ENCODE data around the gene NUAK2.
"Not testable (repeated sequence)": the region's sequence is repeated elsewhere in the genome, so short reads cannot be mapped to it uniquely, and the experiment has no call there.

NUAK2 gene

DNA sequence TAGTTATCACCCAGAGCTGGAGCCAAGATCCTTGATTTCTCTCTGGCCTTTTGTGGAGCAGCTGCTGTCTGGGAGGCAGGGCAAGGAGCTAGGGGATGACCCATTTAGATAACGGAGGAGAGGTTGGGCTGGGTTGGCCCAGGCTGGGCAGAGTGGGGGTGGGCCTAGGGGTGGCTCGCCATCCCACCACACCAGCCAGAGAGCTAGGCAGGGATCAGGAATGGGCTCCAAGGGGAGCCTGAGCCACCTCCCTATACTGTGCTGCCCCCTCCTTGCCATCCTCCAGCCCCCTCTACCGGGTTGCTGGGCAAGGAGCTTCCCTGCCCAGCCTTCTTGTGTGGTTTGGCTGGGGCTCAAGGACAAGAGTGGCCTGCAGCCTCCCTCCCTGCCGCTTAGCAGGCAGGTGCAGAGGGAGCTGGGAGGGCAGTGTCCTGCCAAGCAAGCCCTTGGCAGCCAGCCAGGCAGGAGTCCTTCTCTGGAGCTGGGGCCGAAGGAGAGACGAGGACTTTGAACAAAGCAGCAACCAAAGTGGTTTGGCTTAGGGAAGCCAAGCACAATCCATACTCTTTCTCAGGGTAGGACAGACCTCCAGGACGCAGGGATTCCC lies 4.1 kb downstream of the NUAK2 start:
- no peak for DNase-seq

DNA sequence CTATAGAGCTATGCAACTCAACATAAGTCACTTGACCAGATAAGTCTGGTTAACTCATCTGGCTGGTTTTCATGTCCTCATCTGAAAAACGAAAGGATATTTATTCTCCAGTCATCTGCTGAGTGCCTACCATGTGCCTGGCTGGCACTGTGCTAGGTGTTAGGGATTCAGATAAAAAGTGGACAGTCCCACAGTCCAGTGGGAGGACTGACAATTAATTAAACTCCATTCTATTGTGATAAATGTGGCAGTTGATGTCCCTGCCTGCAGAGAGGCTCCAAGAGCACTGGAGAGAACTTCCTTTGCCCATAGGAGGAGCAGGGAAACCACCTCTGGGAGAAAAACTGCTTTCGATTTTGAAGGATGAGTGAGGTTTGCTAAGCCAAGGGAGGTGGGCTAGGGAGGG lies 5.4 kb downstream of the NUAK2 start:
- no peak for DNase-seq

DNA sequence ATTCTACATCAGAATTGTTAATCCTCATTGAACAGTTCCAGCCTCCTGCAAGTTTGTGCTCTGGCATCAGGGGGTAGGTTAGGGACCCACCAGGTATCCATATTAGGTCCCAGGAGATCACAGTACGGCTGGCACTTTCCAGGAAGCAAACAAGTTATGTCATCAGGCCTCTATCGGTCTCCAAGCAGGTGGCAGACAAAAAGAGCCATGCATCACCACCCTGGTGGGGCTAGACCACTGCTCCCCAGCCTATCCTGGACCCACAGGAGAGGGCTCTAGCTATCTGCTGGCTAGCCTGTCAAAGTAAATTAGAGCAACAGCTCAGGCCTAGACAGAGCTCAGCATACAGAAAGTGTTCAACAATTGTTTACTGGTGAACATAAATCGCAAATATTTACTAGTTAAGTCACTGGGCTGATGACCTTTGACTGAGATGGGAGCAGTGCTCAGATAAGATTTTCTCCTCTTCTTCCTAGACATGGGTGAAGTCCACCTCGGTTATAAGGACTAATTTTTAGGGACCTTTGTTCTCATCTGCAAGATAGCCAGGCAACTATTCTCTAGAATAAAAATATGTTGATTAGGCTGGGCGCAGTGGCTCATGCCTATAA lies 6.4 kb downstream of the NUAK2 start:
- no peak for DNase-seq

DNA sequence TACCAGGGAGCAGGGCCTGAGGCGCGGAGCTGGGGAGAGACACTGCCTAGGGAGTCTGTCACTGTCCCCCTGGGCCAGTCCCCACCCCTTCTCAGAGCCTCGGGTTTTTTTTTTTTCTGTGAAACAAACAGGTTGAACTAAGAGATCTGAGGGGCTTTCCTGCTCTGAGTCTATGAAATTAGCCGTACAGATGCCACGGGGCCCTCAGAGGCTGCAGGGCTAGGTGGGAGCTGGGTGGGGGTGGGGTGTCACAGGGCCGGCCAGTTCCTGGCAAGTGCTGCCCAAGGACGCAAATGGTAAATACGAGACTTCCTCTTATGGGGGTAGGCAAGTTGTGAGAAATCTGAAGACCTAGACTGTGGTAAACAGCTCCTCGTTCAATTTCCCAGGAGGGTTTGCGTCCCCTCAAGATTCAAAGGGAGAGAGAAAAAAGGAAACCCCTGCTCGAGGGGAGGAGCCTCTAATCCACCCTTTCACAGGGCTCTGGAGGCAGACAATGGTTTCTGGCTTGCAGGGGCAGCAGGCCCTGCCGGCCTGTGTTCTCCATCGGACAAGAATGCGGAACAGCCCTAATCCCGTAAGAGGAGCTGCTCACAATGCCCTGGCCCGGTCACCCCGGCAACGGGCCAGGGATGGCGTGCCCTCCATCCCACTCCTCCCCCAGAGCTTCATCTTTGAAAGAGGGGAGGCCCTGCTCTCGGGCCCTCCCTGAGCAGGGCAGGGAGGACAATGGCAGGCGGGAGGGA lies 7.8 kb downstream of the NUAK2 start:
- no peak for DNase-seq

DNA sequence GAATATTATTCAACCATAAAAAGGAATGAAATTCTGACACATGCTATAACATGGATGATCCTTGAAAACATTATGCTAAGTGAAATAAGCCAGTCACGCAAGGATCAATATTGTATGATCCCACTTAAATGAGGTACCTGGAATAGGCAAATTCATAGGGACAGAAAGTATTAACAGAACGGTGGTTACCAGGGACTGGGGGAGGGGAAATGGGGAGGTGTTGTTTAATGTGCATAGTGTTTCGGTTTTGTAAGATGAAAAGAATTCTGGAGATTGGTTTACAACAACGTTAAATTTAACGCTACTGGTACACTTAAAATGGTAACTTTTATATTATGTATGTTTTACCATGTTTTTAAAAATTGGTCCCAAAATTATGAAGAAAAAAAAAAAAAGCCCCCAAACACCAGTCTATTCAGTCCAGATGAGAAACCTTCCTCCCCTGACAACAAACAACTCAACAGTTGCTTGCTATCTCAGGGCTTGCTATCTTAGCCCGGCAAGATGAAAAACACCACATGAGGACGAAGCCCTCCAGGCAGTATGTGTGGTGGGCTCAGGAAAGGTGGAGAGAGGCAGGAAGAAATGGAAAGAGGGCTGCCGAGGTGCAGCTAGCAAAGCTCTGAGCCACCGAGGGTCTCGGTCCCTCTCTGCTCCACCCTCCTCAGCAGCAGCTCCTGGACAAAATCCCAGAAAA lies 8.5 kb downstream of the NUAK2 start:
- DNase-seq, result no peak

DNA sequence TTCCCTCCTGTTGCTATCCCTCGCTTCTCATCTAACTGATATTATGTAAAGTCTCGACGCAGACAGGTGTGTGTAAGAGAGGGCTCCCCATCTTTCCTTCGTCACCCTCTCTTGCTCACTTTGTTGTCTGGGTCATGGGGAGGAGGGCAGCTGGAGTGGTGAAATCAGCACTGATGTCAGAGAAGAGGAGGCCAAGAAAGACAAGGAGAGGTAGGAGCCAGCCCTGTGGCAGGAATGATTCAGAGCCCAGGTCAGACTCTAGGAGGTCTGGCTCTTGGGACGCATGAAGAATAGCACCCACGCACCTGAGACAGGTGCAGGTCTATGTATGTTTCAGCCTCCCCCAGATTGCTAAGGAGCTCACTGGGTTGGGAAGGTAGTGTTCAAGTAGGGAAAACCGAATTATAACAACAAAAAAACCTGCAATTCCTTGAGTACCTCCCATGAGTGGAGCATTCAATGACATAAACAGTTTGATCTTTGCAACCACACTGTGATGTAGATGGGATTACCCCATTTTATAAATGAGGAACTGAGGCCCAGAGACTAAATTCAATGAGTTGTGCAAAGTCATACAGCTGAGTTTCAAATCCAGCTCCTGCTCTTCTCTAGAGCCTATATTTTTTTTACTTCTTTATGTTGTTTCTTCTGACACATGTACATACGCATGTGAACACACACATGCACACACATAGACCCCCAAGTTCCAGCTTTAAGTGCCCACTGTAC lies 10.4 kb downstream of the NUAK2 start:
- no peak for DNase-seq

DNA sequence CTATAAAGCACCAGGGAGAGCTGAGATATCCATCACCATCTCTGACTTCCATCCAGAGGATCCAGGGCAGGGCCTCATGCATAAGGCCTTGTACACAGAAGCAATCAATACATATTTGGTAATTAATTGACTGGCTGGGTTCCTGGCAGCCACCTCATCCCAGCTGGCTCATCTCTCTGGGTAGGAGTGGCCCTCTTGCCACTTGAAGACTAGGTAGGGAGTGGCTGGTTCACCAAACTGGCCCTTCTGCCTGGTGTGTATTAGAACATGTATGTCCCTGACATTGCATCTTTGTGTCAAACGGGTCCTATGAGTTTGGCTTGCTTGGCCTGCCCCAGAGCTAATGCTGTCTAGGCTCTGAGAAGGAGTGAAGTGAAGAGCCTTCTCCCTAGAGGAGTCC lies 11.8 kb downstream of the NUAK2 start:
- DNase-seq, result no peak

DNA sequence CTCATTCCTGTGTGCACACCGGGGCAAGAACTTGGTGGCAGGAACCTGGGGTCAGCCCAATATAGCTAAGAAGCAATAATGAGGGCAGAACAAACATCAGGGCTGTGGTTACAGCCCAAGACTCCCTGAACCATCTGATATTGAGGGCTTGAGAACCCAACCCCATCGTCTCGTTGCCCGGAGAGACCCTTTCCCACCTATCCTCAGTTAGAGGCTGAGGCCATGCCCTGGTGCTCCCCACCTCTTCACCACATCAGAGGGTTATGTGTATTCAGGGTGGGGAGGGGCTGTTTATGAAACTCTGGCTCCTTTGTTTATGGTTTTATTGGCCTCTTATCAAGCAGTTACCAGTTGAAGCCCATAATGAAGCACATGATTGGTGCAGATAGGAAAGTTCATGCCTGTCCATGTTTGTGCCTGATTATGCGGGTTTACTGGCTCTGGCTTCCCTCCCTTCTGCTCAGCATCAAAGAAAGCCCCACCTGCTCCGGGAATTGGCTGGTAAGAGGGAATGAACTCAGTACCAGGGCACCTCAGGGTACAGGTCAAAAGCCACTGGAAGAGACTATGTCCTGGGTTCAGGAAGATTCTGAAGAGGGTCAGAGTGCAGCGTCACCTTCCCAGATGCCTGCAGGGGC lies 14.5 kb downstream of the NUAK2 start:
- DNase-seq, result no peak

DNA sequence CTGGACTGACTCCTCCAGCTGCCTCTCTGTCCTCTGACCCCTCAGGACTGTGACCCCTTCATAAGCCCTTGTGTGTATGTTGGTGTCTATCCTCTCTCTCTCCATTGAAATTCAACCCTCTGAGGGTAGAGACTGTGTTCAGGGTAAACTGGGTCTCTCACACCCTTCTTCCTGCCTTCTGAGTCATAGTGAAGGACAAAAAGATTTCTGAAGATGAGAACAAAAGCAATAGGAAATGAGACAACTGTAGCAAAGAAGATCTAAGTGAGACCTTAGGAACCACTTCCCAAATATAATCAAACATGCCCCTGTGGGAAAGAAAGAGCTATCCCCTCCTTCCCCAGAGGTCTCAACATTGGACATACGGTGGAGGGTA lies 16.9 kb downstream of the NUAK2 start:
- no peak for DNase-seq

DNA sequence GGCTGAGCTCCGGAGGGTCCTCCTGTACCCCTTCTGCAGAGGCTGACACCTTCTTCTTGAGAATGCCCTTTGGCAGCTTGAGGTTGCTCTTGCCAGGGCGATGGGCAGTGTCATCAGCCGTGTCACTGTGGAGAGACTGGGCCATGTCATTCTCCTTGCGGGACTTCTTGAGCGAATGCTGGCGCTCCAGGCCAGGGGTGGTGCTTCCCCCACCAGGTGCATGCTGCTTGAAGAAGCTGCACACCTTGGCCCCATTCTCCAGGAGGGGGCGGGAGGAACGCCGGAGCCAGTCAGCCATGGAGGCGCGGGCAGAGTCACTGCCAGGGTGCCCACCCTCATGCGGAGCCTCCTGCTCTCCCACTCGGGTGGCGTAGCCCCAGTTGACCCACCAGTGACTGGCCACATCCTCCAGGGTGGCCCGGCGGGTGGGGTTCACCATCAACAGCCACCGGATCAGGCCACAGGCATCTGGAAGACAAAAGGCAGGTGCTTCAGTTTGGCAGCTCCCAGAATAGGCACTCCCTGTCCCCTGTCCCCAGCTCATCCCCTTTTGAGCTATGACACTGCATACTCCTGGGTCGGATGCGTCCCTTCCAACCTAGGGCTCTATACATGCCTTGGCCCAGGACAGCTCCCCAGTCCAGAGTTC lies 17.4 kb downstream of the NUAK2 start:
- no peak for DNase-seq

DNA sequence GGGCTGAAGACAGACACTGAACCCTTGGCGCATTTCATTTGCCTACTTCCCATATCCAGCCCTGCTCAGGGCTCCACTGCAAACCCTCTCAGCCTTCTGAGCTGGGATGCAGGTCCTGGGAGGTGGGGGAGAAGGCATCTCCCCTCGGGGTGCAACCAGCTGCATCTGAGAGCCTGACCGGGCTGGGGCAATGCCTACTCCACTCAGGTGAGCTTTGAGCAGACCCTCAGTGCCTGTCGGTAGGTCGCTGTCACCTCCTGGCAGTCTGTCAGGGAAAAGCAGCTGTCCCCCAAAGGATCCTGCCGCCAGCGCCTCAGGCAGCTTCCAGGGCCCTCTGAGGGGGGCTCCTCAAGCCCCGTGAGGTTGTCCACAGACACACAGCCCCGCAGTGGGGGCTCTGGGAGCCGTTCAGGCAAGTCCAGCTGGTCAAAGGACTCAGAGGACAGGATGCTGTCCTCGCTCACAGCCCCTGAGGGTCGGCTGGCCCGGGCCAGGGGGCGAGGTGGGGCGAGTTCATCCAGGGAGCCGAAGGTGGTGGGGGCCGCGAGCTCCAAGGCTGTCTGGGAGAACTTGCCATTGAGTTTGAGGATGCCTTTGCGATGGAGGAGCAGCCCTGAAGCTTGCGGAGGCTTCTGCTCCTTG lies 18.2 kb downstream of the NUAK2 start:
- DNase-seq, result no peak

DNA sequence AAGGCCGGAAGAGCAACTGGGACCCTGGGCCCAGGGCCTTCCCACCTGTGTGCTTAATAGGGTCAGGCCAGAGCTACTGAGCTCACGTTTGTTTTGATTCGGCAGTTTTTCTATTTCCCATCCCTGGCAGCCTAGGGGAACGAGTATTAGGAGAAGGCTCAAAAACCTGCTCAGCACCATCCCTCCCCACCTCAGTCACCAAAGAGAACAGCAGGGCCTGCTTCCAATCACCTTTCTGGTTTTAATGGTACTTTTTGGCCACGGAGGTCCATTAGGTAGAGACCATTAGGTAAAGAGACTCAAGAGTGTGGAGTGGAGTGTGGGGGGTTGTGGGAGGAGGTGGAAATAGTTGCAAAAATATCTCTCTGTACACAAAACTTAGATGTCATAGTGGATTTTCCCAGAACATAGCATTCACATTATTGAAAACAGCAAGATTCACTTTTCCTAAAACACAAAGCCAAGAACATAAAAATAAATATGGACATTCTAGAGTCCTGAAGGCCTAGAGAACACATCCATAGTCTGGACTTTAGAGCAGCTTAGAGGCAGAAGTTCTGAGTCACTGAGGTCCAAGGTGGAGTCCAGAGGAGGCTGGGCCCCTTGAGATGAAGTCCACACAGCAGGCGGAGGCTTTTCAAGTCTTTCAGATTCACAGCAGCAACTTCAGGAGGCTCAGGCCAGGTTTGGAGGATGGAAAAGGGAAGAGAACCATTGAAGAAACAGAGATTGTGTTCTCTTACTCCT lies 19.5 kb downstream of the NUAK2 start:
- no peak for DNase-seq

DNA sequence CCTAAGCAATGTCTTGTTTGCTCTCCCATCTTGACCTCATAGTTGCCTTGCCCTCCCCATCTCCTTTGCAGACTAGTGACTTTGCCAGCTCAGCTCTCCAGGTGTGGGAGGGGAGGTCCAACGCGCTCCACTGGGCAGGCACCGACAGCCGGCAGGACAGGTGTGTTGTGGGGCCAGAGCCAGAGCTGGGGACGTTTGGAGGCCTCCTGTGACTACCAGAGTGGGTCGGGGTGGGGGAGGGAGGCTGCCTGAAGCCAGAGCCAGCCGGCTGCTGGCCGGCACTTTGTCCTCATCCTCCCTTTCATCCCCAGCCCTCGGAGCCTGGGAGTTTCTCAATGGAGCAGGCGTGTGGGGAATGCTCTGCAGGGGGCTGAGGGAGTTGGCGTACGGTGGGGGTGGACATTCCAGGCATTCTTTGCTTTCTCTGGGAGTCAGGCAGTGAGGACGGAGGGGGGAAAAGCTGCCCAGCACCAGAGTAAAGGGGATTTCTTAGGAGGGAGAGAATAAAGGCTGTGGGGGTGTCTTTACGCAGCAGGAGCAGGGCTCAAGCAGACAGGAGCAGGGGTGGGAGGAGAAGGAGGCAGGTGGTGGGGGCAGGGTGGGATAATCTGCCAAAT lies 20.2 kb downstream of the NUAK2 start:
- no peak for DNase-seq

DNA sequence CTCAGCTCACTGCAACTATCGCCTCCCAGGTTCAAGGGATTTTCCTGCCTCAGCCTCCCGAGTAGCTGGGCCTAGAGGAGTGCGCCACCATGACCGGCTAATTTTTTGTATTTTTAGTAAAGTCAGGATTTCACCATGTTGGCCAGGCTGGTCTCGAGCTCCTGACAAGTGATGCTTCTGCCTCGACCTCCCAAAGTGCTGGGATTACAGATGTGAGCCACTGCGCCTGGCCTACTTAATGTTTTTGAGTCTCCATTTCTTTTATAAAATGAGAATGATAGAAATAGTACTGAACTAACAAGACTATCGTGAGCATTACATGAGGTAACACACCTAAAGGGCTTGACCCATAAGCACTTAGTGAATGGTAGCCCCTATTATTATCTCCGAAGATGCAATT lies 21.4 kb downstream of the NUAK2 start:
- no peak for DNase-seq

DNA sequence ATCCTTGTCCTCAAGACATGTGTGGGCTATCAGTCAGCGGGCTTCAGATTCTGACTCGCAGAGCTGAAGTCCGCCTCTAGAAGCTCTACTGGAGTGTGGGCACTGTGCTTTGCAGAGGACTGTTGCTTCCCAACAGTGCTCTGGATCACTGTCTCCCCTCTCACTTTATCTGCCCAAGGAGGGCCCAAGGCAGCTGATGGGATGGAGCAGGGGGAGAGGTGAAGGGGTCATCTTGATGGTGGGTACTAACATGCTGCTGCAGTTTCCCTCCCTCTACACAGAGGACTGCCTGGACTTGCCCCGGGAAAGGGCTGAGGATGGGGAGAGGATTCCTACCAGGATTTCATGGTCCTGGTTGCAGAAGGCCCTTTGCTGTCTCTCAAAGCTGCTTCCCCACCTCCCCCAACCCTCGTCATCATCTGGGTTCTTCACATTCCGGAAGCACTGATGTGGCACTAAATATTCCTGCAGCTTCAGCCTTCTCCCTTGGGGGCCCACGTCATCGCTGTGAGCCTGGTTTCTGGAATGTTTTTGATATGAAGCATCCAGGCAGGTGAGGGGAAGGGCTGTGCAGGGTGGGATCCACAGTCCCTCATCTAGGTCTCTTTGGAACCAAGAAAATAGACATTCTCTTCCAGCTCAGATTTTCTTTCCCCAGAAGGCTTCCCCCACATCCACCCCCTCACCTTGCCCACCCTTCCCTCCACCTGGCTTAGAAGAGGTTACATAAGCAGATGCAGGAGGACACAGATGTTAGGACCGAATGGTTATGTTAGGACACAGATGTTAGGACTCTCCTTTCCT lies 23.2 kb downstream of the NUAK2 start:
- no peak for DNase-seq

DNA sequence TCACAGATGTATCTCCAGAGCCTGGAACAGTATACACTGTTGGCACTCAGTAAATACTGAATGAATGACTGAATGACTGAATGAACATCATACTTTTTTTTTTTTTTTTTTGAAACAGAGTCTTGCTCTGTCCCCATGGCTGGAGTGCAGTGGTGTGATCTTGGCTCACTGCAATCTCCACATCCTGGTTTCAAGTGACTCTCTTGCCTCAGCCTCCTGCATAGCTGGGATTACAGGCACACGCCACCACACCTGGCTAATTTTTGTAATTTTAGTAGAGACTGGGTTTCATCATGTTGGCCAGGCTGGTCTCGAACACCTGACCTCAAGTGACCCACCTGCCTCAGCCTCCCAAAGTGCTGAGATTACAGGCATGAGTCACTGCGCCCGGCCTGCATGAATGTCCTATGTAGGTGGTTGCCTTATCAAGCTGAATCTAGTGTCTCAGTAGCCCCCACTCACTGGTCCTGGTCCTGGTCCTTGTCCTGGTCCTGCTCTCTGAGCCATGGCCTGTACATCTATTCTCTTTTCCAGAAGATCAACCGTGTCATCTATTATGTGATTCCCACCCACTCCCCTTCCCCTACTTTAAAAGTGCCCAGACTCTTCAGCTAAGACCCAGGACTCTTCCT lies 23.9 kb downstream of the NUAK2 start:
- not testable (repeated sequence) for DNase-seq

DNA sequence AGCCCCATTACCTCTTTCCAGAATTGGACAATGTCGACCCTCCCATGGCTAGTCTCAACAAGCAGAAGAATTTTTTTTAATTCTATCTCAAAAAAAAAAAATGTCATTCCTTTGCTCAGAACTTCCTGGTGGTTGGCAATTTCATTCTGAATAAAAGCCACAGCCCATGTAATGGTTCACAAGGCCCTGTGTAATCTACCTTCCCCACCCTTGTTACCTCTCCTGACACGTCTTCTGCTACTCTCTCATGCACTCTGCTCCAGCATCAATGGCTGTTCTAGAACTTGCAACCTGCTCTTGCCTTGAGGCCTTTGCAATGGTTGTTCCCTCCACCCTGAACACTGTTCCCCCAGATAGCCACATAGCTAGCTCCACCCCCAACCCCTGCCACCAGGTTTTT lies 25.4 kb downstream of the NUAK2 start:
- no peak for DNase-seq

DNA sequence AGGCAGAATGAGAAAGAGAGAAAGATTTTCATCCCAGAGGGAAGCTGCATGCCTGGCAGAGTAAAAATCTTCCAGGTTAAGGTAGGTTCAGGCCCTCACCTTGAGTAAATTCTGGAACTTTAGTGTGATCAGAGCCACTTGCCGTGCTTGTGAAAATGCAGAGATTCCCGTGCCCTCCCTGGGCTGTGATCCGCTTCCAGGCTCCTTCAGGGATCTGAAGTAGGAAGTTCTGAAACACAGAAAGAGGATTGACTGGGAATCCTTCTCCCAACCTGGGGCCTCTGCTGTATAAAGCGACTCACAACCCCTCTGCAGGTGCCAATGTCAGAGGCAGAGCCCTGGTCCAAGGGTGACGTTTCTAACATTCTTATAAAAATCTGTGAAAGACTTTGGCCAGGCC lies 26.6 kb downstream of the NUAK2 start:
- DNase-seq, result no peak

Data from NK-92 treated with Interleukin-12 subunit alpha and Interleukin-12 subunit beta, amount 100 ng/mL, for 24 hours (cell line).